Measurements from ENCODE around the gene GAD1.

DNA sequence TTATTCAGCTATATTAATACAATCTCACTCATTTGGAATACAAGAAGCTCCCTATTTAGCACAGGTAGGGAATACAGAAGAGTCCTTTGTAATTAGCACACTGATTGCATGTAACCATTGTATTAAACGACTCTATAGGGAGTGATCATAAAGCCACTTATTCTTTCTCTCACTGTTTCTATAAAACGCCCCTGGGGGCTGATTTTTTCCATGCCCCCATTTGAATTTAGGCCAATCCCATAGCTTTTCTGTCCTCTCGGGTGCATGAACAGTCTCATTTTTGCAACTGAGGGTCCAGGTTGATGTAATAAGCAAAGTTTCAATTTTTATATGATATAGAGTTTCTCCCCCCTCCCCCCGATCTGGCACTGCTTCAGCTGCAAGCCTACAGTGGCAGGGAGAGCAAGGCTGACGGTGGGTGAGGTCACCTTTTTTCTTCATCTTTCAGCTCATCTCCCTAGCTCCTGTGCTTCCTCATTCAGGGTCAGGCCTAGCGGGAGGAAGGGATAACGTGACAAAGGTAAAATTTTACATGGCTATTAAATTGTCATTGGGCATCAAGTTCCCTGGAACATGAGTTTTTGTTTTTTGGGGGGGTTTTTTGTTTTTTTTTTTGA lies 45.7 kb downstream of the GAD1 start:
- TF ChIP-seq EZH2 (IDR thresholded peaks at IDR 0.05; ENCODE audit: borderline replicate concordance, insufficient read depth, low read length, poor library complexity, severe bottlenecking) = no peak
- TF ChIP-seq, protein P1, sequence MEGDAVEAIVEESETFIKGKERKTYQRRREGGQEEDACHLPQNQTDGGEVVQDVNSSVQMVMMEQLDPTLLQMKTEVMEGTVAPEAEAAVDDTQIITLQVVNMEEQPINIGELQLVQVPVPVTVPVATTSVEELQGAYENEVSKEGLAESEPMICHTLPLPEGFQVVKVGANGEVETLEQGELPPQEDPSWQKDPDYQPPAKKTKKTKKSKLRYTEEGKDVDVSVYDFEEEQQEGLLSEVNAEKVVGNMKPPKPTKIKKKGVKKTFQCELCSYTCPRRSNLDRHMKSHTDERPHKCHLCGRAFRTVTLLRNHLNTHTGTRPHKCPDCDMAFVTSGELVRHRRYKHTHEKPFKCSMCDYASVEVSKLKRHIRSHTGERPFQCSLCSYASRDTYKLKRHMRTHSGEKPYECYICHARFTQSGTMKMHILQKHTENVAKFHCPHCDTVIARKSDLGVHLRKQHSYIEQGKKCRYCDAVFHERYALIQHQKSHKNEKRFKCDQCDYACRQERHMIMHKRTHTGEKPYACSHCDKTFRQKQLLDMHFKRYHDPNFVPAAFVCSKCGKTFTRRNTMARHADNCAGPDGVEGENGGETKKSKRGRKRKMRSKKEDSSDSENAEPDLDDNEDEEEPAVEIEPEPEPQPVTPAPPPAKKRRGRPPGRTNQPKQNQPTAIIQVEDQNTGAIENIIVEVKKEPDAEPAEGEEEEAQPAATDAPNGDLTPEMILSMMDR (IDR thresholded peaks at IDR 0.05; ENCODE audit: poor library complexity, severe bottlenecking) = no peak
- TF ChIP-seq POLR2AphosphoS5 (IDR thresholded peaks at IDR 0.05) = no peak
- no peak for TF ChIP-seq TAF1 (IDR thresholded peaks at IDR 0.05; ENCODE audit: low read depth)
- no peak for TF ChIP-seq EP300 (conservative IDR thresholded peaks at IDR 0.05; ENCODE audit: poor library complexity, severe bottlenecking)
